ENCODE measurements around the gene VAPB.

DNA sequence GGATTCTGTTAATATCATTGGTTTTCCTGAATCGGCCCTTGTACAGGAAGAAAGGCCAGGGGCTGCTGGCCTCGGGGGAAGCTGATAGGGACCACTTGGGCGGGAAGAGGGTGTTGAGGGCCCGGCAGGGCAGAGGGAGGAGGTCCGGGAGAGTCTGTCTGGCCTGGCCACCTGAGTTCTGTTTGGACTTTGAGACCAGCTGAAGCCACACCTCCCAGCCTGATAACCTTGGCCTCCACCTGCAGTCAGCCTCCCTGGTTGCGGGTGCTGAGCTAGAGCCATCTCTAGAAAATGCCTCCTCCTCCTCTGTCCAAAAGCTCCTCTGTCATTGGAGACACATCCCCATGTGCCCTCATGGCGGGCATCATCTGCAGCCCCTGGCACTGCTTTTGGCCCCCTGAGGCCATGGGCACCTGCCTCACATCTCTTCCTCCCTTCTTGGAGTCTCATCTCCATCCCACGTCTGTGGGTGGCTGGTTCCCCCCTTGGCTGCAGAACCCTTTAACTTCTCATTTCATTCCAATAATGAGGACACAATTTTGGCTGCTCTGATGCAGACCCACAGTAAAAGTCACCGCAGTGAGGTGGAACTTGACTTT lies 109.5 kb downstream of the VAPB start:
- TF ChIP-seq FOXK2 (IDR thresholded peaks at IDR 0.05) (no peak), FOXA1 (IDR thresholded peaks at IDR 0.05) (no peak), BHLHE40 (IDR thresholded peaks at IDR 0.05; ENCODE audit: borderline replicate concordance) (no peak), SUZ12 (IDR thresholded peaks at IDR 0.05) (no peak)
